Transverse colon (tissue), 3 donors: ENCODE results near the gene MAP4K2.

Experiments
- CTCF ChIP-seq, 5 experiments: fragments of 200-600 bp in 3 of 5; fragments of 450-650 bp in 2 of 5; sonication (generic) in 3 of 5; IDR thresholded peaks; 1 replicate in 2 of 5; 2 replicates in 3 of 5; pipeline ENCODE4 v1.5.1; 2016 to 2017; ENCODE audit warnings: antibody characterized with exemption in 5 of 5, inconsistent platforms in 3 of 5, mild to moderate bottlenecking in 2 of 5, moderate library complexity in 1 of 5
- EP300 ChIP-seq: sonication (generic); formaldehyde crosslinking; IDR thresholded peaks from one replicate; pipeline ENCODE4 v1.6.1; 2017; ENCODE audit warnings: antibody characterized with exemption, low read depth
- POLR2A ChIP-seq: fragments of 450-650 bp; IDR thresholded peaks from one replicate; pipeline ENCODE4 v1.6.1; 2016; ENCODE audit warnings: antibody characterized with exemption, mild to moderate bottlenecking, moderate library complexity

- TF ChIP-seq CTCF (IDR thresholded peaks at IDR 0.05) (no peak), EP300 (no peak), POLR2A (no peak)
These were observed 28.9 kb downstream of the MAP4K2 start for GRCh38 chr11:64774144-64774543.
